ENCODE measurements around the gene GLO1.

The GLO1 gene

DNA sequence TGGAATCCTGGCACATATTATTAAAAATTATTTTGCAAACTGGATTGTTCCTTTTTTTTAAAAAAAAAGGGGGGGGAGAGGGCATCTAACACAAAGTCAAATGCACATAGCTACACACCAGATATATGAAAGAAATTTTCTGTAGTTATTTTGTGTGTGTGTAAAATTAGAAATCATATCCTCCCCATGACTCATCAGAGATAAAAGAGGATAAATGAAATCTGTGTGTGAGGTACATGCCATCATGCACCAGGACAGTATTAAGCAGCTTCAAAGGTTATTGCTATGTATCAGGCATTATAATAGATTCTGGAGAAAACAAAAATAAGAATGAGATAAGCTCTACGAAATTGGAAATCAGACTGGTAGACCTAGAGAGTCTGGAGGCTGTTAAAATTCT, 68.4 kb downstream of the GLO1 start:
- TF ChIP-seq TAF1 (IDR thresholded peaks at IDR 0.05; ENCODE audit: borderline replicate concordance, insufficient read depth, low read length) (no peak), FOXP2 (optimal IDR thresholded peaks at IDR 0.05; ENCODE audit: borderline replicate concordance, extremely low read depth, extremely low read length, insufficient read depth) (no peak), SIN3A (IDR thresholded peaks at IDR 0.05; ENCODE audit: borderline replicate concordance, insufficient read depth, low read length) (no peak), POLR2AphosphoS5 (IDR thresholded peaks at IDR 0.05; ENCODE audit: low read depth, low read length) (no peak)
- TF ChIP-seq, protein P1, sequence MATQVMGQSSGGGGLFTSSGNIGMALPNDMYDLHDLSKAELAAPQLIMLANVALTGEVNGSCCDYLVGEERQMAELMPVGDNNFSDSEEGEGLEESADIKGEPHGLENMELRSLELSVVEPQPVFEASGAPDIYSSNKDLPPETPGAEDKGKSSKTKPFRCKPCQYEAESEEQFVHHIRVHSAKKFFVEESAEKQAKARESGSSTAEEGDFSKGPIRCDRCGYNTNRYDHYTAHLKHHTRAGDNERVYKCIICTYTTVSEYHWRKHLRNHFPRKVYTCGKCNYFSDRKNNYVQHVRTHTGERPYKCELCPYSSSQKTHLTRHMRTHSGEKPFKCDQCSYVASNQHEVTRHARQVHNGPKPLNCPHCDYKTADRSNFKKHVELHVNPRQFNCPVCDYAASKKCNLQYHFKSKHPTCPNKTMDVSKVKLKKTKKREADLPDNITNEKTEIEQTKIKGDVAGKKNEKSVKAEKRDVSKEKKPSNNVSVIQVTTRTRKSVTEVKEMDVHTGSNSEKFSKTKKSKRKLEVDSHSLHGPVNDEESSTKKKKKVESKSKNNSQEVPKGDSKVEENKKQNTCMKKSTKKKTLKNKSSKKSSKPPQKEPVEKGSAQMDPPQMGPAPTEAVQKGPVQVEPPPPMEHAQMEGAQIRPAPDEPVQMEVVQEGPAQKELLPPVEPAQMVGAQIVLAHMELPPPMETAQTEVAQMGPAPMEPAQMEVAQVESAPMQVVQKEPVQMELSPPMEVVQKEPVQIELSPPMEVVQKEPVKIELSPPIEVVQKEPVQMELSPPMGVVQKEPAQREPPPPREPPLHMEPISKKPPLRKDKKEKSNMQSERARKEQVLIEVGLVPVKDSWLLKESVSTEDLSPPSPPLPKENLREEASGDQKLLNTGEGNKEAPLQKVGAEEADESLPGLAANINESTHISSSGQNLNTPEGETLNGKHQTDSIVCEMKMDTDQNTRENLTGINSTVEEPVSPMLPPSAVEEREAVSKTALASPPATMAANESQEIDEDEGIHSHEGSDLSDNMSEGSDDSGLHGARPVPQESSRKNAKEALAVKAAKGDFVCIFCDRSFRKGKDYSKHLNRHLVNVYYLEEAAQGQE (IDR thresholded peaks at IDR 0.05; ENCODE audit: insufficient read depth in 1 of 2, low read depth in 2 of 2, low read length in 2 of 2) = no peak

DNA sequence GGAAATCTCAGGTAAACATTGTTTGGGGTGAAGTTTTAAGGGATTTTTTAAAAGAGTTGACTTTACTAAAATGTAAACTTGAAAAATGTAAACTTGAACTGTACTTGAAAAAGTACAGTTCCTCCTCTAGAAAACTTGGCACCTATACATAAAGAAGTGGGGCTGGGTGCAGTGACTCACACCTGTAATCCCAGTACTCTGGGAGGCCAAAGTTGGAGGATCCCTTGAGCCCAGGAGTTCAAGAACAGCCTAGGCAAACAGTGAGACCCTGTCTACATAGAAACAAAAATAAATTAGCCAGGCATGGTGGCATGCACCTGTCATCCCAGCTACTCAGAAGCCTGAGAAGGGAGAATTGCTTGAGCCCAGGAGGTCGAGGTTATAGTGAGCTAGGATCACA, 70.5 kb downstream of the GLO1 start:
- TF ChIP-seq, protein P1 (IDR thresholded peaks at IDR 0.05; ENCODE audit: insufficient read depth in 1 of 2, low read depth in 2 of 2, low read length in 2 of 2) = no peak
- TF ChIP-seq POLR2AphosphoS5 (IDR thresholded peaks at IDR 0.05; ENCODE audit: low read depth, low read length) (no peak), SIN3A (IDR thresholded peaks at IDR 0.05; ENCODE audit: borderline replicate concordance, insufficient read depth, low read length) (no peak)

GRCh38 chr6:38631186-38631783, 71.7 kb downstream of the GLO1 start:
- TF ChIP-seq POLR2AphosphoS5 (IDR thresholded peaks at IDR 0.05; ENCODE audit: low read depth, low read length) = no peak
- TF ChIP-seq TAF1 (IDR thresholded peaks at IDR 0.05; ENCODE audit: borderline replicate concordance, insufficient read depth, low read length) = no peak
- TF ChIP-seq SIN3A (IDR thresholded peaks at IDR 0.05; ENCODE audit: borderline replicate concordance, insufficient read depth, low read length) = no peak
- no peak for TF ChIP-seq FOXP2 (optimal IDR thresholded peaks at IDR 0.05; ENCODE audit: borderline replicate concordance, extremely low read depth, extremely low read length, insufficient read depth)
- TF ChIP-seq, protein P1 (IDR thresholded peaks at IDR 0.05; ENCODE audit: insufficient read depth in 1 of 2, low read depth in 2 of 2, low read length in 2 of 2) = no peak
